ENCODE results near the gene RSPH10B.
A peak's percentile ranks its signal among the peaks of the same experiment; 100 is the strongest.
"Not testable (repeated sequence)": the region's sequence is repeated elsewhere in the genome, so short reads cannot be mapped to it uniquely, and the experiment has no call there.

Gene RSPH10B

GRCh38 chr7:5908835-5909234 lies 61.7 kb downstream of the RSPH10B start:
- H3K4me3 ChIP-seq (ENCODE audit: insufficient read depth in 1 of 2, low read depth in 1 of 2, low read length in 2 of 2); H3K79me1 ChIP-seq (replicated peaks; ENCODE audit: low read length, poor library complexity, severe bottlenecking); H3K4me2 ChIP-seq (ENCODE audit: low read length, poor library complexity, severe bottlenecking); H3K4me1 ChIP-seq (ENCODE audit: control insufficient read depth, insufficient read depth, low read depth, low read length); H2BK15ac ChIP-seq (ENCODE audit: low read depth, poor library complexity, severe bottlenecking); H3K4ac ChIP-seq (ENCODE audit: low read depth in 1 of 2, low read length in 2 of 2); H4K8ac ChIP-seq (ENCODE audit: low read length); H3K23ac ChIP-seq (ENCODE audit: low read length in 2 of 2); H3K27me3 ChIP-seq (ENCODE audit: control insufficient read depth in 1 of 2, insufficient read depth in 1 of 2, low read length in 2 of 2); H2BK120ac ChIP-seq (ENCODE audit: low read depth, low read length); H3K27ac ChIP-seq (ENCODE audit: low read length, poor library complexity, severe bottlenecking); H2BK5ac ChIP-seq (ENCODE audit: low read depth, low read length, poor library complexity, severe bottlenecking); DNase-seq; H3K9ac ChIP-seq (ENCODE audit: low read length); H2BK12ac ChIP-seq (ENCODE audit: low read length in 2 of 2); H3K14ac ChIP-seq (ENCODE audit: low read length in 2 of 2); H2AFZ ChIP-seq (ENCODE audit: low read depth, low read length); H2AK5ac ChIP-seq (ENCODE audit: low read length, severe bottlenecking); H3K18ac ChIP-seq (ENCODE audit: low read depth in 1 of 2, low read length in 2 of 2); H3K9me3 ChIP-seq (ENCODE audit: control insufficient read depth, low read length); H4K91ac ChIP-seq (ENCODE audit: low read length): not testable (repeated sequence)
- H3K36me3 ChIP-seq (ENCODE audit: control insufficient read depth in 1 of 2, insufficient read depth in 2 of 2, low read depth in 1 of 2, low read length in 2 of 2), result peaks cover 17 to 23% of the 10 kb centered on the region in 2 experiments
- 100% methylated on average over 1 of the region's 6 CpGs for WGBS

- not testable (repeated sequence) for H4K91ac ChIP-seq (ENCODE audit: low read length); H3K23ac ChIP-seq (ENCODE audit: low read length in 2 of 2); H3K79me1 ChIP-seq (replicated peaks; ENCODE audit: low read length, poor library complexity, severe bottlenecking); DNase-seq; H2BK15ac ChIP-seq (ENCODE audit: low read depth, poor library complexity, severe bottlenecking); H2BK120ac ChIP-seq (ENCODE audit: low read depth, low read length); H3K18ac ChIP-seq (ENCODE audit: low read depth in 1 of 2, low read length in 2 of 2); H2AK5ac ChIP-seq (ENCODE audit: low read length, severe bottlenecking); H3K14ac ChIP-seq (ENCODE audit: low read length in 2 of 2); H3K4me2 ChIP-seq (ENCODE audit: low read length, poor library complexity, severe bottlenecking); H2AFZ ChIP-seq (ENCODE audit: low read depth, low read length); H4K8ac ChIP-seq (ENCODE audit: low read length); H3K4me1 ChIP-seq (ENCODE audit: control insufficient read depth, insufficient read depth, low read depth, low read length); H2BK5ac ChIP-seq (ENCODE audit: low read depth, low read length, poor library complexity, severe bottlenecking); H3K27ac ChIP-seq (ENCODE audit: low read length, poor library complexity, severe bottlenecking); H3K9me3 ChIP-seq (ENCODE audit: control insufficient read depth, low read length); H3K9ac ChIP-seq (ENCODE audit: low read length); H3K27me3 ChIP-seq (ENCODE audit: control insufficient read depth in 1 of 2, insufficient read depth in 1 of 2, low read length in 2 of 2); H3K4me3 ChIP-seq (ENCODE audit: insufficient read depth in 1 of 2, low read depth in 1 of 2, low read length in 2 of 2); H3K4ac ChIP-seq (ENCODE audit: low read depth in 1 of 2, low read length in 2 of 2); H2BK12ac ChIP-seq (ENCODE audit: low read length in 2 of 2)
- 100% methylated on average over 1 of the region's 5 CpGs for WGBS
- H3K36me3 ChIP-seq (ENCODE audit: control insufficient read depth in 1 of 2, insufficient read depth in 2 of 2, low read depth in 1 of 2, low read length in 2 of 2), result peaks cover 18 to 22% of the 10 kb centered on the region in 2 experiments
Measured at GRCh38 chr7:5904726-5905125, 65.8 kb downstream of the RSPH10B start.

- H2BK15ac ChIP-seq (ENCODE audit: low read depth, poor library complexity, severe bottlenecking); H2BK120ac ChIP-seq (ENCODE audit: low read depth, low read length); H3K14ac ChIP-seq (ENCODE audit: low read length in 2 of 2); H3K27ac ChIP-seq (ENCODE audit: low read length, poor library complexity, severe bottlenecking); H2BK5ac ChIP-seq (ENCODE audit: low read depth, low read length, poor library complexity, severe bottlenecking); H2AFZ ChIP-seq (ENCODE audit: low read depth, low read length); H3K4me2 ChIP-seq (ENCODE audit: low read length, poor library complexity, severe bottlenecking); H2BK12ac ChIP-seq (ENCODE audit: low read length in 2 of 2); H3K4ac ChIP-seq (ENCODE audit: low read depth in 1 of 2, low read length in 2 of 2); H3K4me1 ChIP-seq (ENCODE audit: control insufficient read depth, insufficient read depth, low read depth, low read length); H3K18ac ChIP-seq (ENCODE audit: low read depth in 1 of 2, low read length in 2 of 2); H3K79me1 ChIP-seq (replicated peaks; ENCODE audit: low read length, poor library complexity, severe bottlenecking); H4K91ac ChIP-seq (ENCODE audit: low read length); DNase-seq; H4K8ac ChIP-seq (ENCODE audit: low read length); H3K27me3 ChIP-seq (ENCODE audit: control insufficient read depth in 1 of 2, insufficient read depth in 1 of 2, low read length in 2 of 2); H3K23ac ChIP-seq (ENCODE audit: low read length in 2 of 2); H3K9me3 ChIP-seq (ENCODE audit: control insufficient read depth, low read length); H2AK5ac ChIP-seq (ENCODE audit: low read length, severe bottlenecking); H3K9ac ChIP-seq (ENCODE audit: low read length); H3K4me3 ChIP-seq (ENCODE audit: insufficient read depth in 1 of 2, low read depth in 1 of 2, low read length in 2 of 2): not testable (repeated sequence)
- H3K36me3 ChIP-seq (ENCODE audit: control insufficient read depth in 1 of 2, insufficient read depth in 2 of 2, low read depth in 1 of 2, low read length in 2 of 2), result peaks cover 14 to 22% of the 10 kb centered on the region in 2 experiments
- WGBS, result 95% methylated on average over 4 of the region's 6 CpGs
Measured at GRCh38 chr7:5903002-5903401, 67.5 kb downstream of the RSPH10B start.

GRCh38 chr7:5898480-5899224 lies 71.8 kb downstream of the RSPH10B start, which contains the start of gene CCZ1:
Gene CCZ1, plus strand, starts transcription at chr7:5898733. Its CDS starts 67 bp downstream, at chr7:5898800.
- Histone ChIP-seq H3K9ac (ENCODE audit: low read length) (peak within 1 kb of the TSS; percentile 71), H3K36me3 (ENCODE audit: control insufficient read depth in 1 of 2, insufficient read depth in 2 of 2, low read depth in 1 of 2, low read length in 2 of 2) (peaks cover 1 to 11% of the 10 kb centered on the region in 2 experiments), H3K4me2 (ENCODE audit: low read length, poor library complexity, severe bottlenecking) (peak within 1 kb of the TSS; percentile 43), H3K4me3 (ENCODE audit: insufficient read depth in 1 of 2, low read depth in 1 of 2, low read length in 2 of 2) (peak within 1 kb of the TSS in 1 of 2 experiments; percentile 63)
- H2BK15ac ChIP-seq (ENCODE audit: low read depth, poor library complexity, severe bottlenecking); H3K27ac ChIP-seq (ENCODE audit: low read length, poor library complexity, severe bottlenecking); H3K14ac ChIP-seq (ENCODE audit: low read length in 2 of 2); H4K91ac ChIP-seq (ENCODE audit: low read length); H2BK12ac ChIP-seq (ENCODE audit: low read length in 2 of 2); H2BK120ac ChIP-seq (ENCODE audit: low read depth, low read length); H3K4ac ChIP-seq (ENCODE audit: low read depth in 1 of 2, low read length in 2 of 2); H4K8ac ChIP-seq (ENCODE audit: low read length); H3K27me3 ChIP-seq (ENCODE audit: control insufficient read depth in 1 of 2, insufficient read depth in 1 of 2, low read length in 2 of 2); H3K23ac ChIP-seq (ENCODE audit: low read length in 2 of 2); H2AFZ ChIP-seq (ENCODE audit: low read depth, low read length); H3K4me1 ChIP-seq (ENCODE audit: control insufficient read depth, insufficient read depth, low read depth, low read length); H2AK5ac ChIP-seq (ENCODE audit: low read length, severe bottlenecking); H3K79me1 ChIP-seq (replicated peaks; ENCODE audit: low read length, poor library complexity, severe bottlenecking); H3K9me3 ChIP-seq (ENCODE audit: control insufficient read depth, low read length); H2BK5ac ChIP-seq (ENCODE audit: low read depth, low read length, poor library complexity, severe bottlenecking); H3K18ac ChIP-seq (ENCODE audit: low read depth in 1 of 2, low read length in 2 of 2): not testable (repeated sequence)
- peak; percentile 57 for DNase-seq
- WGBS, result no CpG with 5 or more reads among the region's 64 CpGs

All from mesenchymal stem cell (in vitro differentiated cells and primary cell).